Erythroblast (primary cell): ENCODE results near the gene LARGE1.

Experiments used
- DNase-seq, 2 experiments: peaks; one replicate each; lab custom pipeline; 2025; lab: John Stamatoyannopoulos, UW
- GATA1 ChIP-seq: IDR thresholded peaks from 2 replicates; pipeline ENCODE4 v1.6.1; 2011; ENCODE audit warnings: low read depth, mild to moderate bottlenecking, control low read depth, low read length, moderate library complexity
- POLR2A ChIP-seq: IDR thresholded peaks from 2 replicates; pipeline ENCODE4 v1.6.1; 2011; ENCODE audit warnings: mild to moderate bottlenecking, low read length

Gene LARGE1

DNA sequence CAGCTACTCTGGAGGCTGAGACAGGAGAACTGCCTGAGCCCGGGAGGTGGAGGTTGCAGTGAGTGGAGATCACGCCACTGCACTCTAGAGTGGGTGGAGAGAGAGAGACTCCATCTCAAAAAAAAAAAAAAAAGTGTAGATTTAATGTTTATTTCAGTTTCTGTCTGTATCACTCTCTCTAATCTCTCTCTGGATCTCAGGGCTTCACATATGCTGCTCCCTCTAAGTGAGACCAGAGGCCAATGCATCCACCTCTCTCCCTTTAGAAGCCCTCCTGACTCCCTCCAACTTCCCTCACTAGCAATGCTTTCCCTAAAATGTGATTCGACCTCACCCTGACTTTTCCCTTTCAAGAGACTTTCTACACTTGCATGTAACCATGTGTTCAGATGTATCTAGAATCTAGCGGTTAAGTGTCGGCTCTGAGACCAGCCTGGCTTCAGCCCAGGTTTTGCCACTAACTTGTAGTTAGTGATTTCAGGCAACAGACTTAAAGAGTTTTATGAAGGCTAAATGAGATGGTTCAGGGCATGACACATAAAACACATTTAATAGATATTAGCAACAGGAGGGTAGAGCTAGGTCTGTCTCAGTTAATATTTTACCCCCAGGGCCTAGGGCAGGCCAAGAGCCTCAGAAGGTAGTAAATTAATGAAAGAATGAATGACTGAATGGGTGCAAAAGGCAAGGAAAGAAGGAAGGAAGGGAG is 364.3 kb downstream of the LARGE1 start:
- TF ChIP-seq POLR2A (no peak), GATA1 (no peak)
- DNase-seq = no peak

DNA sequence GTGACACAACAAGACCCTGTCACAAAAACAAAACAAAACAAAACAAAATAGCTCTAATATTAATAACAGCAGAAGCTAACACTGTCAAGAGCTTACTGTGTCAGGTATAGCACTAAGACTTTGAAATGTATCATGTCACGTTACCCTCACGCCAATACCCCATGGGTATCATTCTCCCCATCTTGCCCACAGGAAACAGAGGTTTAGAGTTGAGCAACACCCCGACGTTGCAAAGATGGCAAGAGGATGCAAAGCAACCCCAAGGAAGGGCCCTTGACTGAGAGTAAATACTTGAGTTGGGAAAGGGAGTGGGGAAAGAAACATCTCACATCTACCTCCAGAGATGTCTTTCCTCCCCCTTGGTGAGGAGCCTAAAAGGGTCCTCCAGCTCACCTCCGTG is 366.8 kb downstream of the LARGE1 start:
- no peak for DNase-seq
- no peak for TF ChIP-seq POLR2A
- TF ChIP-seq GATA1 = no peak

DNA sequence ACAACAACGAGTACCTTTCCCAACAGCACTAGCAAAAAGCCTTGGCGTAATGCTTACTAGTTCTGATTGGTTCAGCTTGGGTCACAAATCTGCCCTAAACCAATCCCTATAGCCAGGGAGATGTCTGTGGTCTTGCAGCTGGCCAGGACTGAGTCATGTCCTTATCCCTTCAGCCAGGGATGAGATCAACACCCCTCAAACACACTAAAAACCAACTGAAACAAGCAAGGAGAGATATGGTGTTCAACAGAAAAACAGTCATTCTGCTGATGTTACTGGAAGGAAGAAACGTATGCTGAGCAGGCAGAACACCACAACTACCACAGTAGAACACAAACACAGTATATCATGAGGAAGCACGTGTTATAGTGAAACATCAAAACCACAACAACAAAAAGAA is 375.6 kb downstream of the LARGE1 start:
- no peak for DNase-seq
- TF ChIP-seq POLR2A = no peak
- no peak for TF ChIP-seq GATA1

DNA sequence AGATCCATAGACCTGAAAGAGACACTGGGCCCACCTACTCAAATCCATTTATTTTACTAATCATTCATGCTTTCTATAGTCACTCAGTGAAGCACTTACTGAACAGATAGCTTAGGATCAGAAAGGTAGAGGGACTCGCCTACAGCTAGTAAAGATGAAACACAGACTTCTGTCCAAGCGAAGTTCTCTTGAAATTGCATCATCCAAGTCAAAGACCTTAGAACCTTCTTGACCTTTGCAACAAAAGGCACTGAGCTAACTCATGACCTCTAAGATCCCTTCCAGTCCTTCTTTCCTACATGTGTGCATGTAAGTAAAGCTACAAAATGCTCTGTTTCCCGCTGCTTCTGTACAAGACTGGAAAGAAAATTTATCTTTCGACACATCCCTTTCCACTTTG is 377.6 kb downstream of the LARGE1 start:
- TF ChIP-seq GATA1 (no peak), POLR2A (no peak)
- no peak for DNase-seq

DNA sequence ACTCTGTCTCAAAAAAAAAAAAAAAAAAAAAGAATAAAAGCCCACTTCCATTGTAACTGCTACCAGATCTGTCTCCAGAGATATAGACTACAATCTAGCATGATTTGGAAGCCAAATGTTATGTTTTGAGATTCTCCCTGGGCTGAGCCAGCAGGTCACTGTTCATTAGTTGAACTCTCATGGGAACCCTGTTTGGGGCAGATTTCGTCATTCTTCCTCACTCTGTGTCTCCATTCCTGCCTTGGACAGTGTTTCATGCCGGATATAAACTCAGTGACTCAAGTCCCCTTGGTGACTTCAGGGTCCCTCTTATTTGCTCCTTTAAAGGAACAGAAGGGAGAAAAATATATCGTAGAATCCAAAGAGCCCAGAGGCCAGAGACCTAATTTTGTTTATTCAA is 378.1 kb downstream of the LARGE1 start:
- DNase-seq = no peak
- TF ChIP-seq POLR2A = no peak
- TF ChIP-seq GATA1 = no peak

DNA sequence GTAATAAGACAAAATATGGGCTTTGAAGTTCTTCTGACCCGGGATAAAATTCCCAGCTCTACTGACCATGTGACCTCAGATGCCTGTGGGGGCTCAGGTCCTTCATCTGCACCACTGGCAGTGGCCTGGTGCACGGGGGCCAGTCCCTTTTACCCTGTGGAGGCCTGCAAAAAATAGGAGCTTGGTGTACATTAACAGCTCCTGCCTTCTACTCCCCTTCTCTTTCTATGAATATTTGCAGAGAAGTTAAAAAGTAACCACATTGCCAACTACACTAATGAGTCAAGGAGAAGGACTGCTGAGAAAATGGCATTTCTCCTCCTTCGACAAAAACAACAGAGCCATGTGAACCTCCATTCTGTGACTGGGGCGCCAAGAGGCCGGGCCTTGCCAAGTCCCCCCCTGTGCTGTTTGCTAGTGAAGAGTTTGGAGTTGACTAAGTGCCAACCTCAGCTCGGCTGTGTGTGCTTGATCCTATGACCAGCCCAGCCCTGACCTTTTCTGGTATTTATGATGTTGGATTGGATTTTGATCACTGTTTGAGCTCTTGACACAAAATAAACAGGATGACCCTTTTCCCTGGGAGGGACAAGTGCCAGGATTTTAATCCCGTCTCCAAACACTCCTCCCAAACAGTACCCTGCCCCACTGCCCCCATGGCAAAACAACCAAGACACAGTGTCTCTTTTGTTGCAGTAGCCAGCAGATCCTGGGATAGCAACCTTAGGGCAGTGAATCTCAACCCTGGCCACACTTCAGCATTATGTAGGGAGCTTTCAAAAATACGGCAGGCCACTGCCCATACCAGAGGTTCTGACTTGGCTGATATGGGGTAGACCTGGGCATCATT is 380.1 kb downstream of the LARGE1 start:
- DNase-seq = no peak

DNA sequence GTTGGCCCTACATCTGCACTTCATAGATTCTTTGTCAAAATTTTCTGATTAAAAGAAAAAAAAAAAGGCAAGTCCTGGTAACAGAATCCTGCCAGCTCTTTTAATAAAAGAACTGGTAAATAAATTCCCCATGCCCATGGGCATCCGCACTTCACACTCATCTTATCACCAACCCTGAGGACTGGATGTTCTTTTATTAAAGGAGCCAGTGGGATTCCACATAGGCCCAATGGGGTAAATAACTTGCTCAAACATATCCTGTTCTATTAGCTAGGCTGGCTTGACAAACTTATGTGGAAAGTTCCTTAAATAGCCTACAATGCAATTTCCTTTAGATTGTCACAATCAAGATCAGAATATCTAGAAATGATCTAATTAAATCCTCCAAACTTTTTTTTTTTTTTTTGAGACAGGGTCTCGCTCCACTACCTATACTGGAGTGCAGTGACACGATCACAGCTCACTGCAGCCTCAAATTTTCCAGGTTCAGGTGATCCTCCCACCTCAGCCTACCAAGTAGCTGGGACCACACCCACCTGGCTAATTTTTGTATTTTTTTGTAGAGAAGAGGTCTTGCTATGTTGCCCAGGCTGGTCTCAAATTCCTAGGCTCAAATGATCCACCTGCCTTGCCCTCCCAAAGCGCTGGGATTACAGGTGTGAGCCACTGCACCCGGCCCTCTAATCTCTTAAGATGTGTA is 380.9 kb downstream of the LARGE1 start:
- TF ChIP-seq GATA1 = no peak
- no peak for TF ChIP-seq POLR2A
- DNase-seq = no peak

More for the DNA sequence above, 380.1 kb downstream of the LARGE1 start:
- TF ChIP-seq GATA1 = no peak
- no peak for TF ChIP-seq POLR2A

DNA sequence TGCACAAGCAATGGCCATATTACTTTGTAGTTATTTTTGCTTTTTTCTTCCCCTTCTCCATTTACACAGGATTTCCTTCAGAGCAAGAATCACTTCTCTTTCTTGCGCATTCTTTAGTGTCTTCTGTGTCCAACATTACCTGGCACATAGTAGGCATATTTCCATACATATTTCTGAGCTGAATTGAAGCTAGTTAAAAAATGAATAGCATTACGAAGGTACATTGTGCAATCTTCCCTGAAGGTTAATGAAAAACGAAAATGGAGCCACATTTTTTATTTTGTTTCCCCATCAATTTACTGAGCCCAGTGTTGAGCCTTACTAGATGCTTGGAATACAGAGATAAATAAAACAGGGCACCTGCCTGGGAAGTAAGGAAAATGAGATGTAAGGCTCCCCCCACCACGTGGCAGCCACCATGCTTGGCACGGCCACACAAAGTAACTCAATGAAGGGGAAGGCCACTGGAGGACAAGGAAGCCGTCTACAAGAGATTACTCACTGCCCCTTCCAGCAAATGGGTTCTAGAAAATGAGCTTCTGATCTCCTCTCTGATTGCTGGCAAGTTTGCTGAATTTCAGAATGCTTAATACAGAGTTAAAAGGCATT is 381.9 kb downstream of the LARGE1 start:
- no peak for TF ChIP-seq POLR2A
- TF ChIP-seq GATA1 = no peak
- DNase-seq = no peak

DNA sequence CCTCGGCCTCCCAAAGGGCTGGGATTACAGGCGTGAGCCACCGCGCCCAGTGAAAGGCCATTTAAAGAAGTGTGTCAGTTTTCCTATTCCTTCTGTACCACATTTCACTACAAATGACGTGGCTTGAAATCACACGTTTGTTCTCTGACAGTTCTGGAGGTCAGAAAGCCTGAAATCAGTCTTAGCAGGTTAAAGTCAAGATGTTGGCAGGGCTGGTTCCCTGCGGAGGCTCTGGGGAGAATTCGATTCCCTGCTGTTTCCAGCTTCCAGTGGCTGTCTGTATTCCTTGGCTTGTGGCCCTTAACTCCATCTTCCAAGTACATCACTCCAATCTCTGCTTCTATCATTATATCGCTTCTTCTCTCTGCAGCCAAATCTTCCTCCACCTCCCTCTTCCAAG is 383.2 kb downstream of the LARGE1 start:
- DNase-seq = no peak
- no peak for TF ChIP-seq GATA1
- no peak for TF ChIP-seq POLR2A

DNA sequence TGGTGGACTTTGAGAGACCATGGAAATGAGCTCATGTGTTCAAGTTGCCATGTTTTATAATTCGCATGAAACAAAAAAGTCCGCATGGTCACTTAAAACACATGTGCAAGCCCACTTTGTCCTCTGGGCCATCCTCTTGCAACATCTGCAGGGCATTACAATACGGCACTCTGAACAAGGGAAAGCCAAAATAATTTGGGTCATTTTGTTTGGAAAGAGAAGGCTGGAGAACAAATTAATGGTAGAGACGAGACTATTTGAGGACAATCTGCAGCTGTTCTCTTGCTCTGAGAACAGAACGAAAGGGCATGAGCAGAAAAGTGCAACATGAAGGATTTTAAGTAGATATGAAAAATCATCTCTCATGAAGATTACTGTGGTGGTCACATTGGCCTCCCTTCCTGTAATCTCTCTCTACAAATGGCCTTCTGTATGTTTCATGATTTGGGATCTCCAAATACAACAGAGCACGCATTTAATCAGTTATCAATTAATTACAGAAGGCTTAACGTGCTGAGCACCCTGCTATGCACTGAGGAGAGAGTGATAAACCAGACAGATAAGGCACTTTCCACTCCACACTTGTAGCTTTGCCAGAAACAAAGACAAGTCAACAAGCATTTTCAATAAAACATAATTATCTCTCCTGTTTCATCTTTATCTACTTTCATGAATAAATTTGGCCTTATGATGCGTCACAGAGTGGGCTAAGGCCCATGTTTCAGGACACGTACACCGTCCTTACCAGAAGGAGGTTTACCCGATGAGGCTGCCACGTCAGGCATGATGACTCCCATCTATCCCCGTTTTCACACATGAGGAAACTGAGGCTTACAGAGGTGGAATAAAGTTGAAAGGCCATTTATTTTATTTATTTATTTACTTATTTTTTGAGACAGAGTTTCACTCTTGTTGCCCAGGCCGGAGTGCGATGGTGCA is 384.1 kb downstream of the LARGE1 start:
- TF ChIP-seq POLR2A (no peak), GATA1 (no peak)
- no peak for DNase-seq

DNA sequence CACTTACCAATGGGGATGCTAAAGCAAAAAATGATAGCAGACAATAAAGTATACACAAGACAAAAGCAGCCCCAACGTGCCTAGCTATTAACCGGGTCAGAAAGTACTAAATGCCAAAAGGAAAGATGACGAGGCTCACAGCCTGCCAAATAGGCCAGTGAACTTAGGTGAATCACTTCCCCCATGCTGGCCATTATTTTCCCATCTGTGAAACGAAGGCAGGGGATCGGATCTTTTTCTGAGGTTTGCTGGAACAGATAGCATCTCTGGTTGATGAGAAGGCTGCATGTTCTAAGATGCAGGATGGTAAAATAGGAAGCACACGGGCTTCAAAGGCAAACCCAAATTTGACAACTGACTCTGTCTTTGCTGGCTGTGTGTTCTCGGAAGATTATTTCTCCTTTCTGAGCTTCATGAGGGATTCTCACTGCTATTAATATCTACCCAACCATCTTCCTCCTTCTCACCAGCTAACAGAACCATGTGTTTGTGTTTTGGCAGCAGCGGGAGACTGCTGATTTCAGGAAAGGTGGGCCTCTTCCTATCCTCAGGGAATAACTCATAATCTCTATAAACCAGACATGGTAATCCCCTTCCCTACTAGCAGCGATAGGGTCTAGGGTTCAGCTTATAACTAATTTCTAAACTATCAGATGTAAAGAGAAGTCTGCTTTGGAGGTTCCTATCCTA is 390.7 kb downstream of the LARGE1 start:
- TF ChIP-seq POLR2A (no peak), GATA1 (no peak)
- DNase-seq = no peak

DNA sequence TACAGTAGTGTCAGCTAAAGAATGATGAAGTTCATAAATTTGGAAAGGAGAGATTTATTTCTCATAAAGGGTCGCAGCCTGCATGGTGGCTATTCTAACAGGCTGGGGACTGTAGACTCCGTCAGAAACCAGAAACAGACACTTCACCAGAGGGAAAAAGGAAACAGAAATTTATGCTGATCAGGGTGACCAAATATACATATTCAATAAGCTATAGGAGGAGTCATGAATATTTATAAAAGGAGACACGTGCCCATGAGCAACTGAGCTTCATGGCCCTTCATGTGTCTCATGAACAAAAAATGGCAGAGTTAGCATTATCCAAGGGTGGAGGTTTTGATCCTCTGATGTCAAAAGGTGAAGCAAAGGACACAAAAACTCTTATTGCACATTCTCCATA is 392.1 kb downstream of the LARGE1 start:
- TF ChIP-seq GATA1 (no peak), POLR2A (no peak)
- DNase-seq = no peak
